Endothelial cell of umbilical vein (primary cell): ENCODE measurements around the gene HBM. TPM values are rescaled to one million over a fixed set of nuclear protein-coding genes. Genes with fewer than 3 reads are reported as not detected.

Source experiments
- BruUV-seq: library from RNA; stranded (reverse); fragments of 400-500 nt; replicated peaks from 2 replicates; lab custom pipeline; 2021; lab: Mats Ljungman, UMichigan
- CTCF ChIA-PET: fragments of 300-600, 350-600 bp; sonication (Branson Sonifier 250); formaldehyde crosslinking; loops from one replicate; lab custom pipeline; 2021; ENCODE audit warnings: antibody characterized with exemption, inconsistent platforms; lab: Charles Lee
- POLR2A ChIA-PET: fragments of 300-600, 350-600 bp; sonication (Branson Sonifier 250); formaldehyde crosslinking; loops from one replicate; lab custom pipeline; 2021; ENCODE audit warnings: antibody characterized with exemption, inconsistent platforms; lab: Charles Lee
- DNase-seq: peaks from one replicate; pipeline ENCODE4 v3.0.0-alpha.2; 2011; ENCODE audit warnings: low read depth, low spot score
- FAIRE-seq: peaks from 2 replicates; lab custom pipeline; 2011; peaks lifted over from hg19 to GRCh38; lab: Jason Lieb, UNC
- H2AFZ ChIP-seq: 2 replicates; pipeline ENCODE4 v1.6.0; 2012; ENCODE audit warnings: low read depth, low read length, control low read depth, inconsistent platforms
- H3K27ac ChIP-seq: 2 replicates; pipeline ENCODE4 v1.5.1; 2011; ENCODE audit warnings: low read depth, mild to moderate bottlenecking, control low read depth, low read length, moderate library complexity; ENCODE audit not compliant: insufficient read depth
- H3K27me3 ChIP-seq, 2 experiments: 2 replicates each; pipeline versions ENCODE4 v1.6.0 to v1.6.1; 2011; ENCODE audit warnings: low read length in 2 of 2, mixed read lengths in 1 of 2; ENCODE audit not compliant: control insufficient read depth in 2 of 2, insufficient read depth in 2 of 2
- H3K36me3 ChIP-seq, 2 experiments: 2 replicates in 1 of 2; 3 replicates in 1 of 2; pipeline ENCODE4 v1.5.1; 2011; ENCODE audit warnings: low read length in 2 of 2, mild to moderate bottlenecking in 1 of 2, moderate library complexity in 1 of 2; ENCODE audit not compliant: control insufficient read depth in 2 of 2, insufficient read depth in 2 of 2; ENCODE audit errors: extremely low read depth in 1 of 2
- H3K4me1 ChIP-seq: 3 replicates; pipeline ENCODE4 v1.5.1; 2011; ENCODE audit warnings: mild to moderate bottlenecking, low read length; ENCODE audit not compliant: control insufficient read depth, insufficient read depth; ENCODE audit errors: extremely low read depth
- H3K4me2 ChIP-seq: 2 replicates; pipeline ENCODE4 v1.6.1; 2011; ENCODE audit warnings: low read length, control low read depth, mixed read lengths; ENCODE audit not compliant: insufficient read depth
- H3K4me3 ChIP-seq, 3 experiments: fragments of 200-600 bp in 1 of 3; sonication (generic), shearing (Covaris generic) in 1 of 3; replicated peaks in 1 of 3; 2 replicates each; pipeline ENCODE4 v1.5.1; 2011 to 2016; ENCODE audit warnings: control low read depth in 3 of 3, low read length in 3 of 3, mild to moderate bottlenecking in 2 of 3, inconsistent platforms in 1 of 3, low read depth in 1 of 3, moderate library complexity in 1 of 3; ENCODE audit not compliant: insufficient read depth in 1 of 3
- H3K79me2 ChIP-seq: 2 replicates; pipeline ENCODE4 v1.6.0; 2012; ENCODE audit warnings: low read length, inconsistent platforms; ENCODE audit not compliant: control insufficient read depth, insufficient read depth
- H3K9ac ChIP-seq: replicated peaks from 2 replicates; pipeline ENCODE3; 2011; ENCODE audit warnings: low read length, control low read depth; ENCODE audit not compliant: insufficient read depth; ENCODE audit errors: extremely low read depth
- H3K9me1 ChIP-seq: replicated peaks from 3 replicates; pipeline ENCODE4 v1.6.0; 2011; ENCODE audit warnings: mild to moderate bottlenecking, low read length; ENCODE audit not compliant: control insufficient read depth, insufficient read depth; ENCODE audit errors: extremely low read depth
- H3K9me3 ChIP-seq: replicated peaks from 2 replicates; pipeline ENCODE4 v1.5.1; 2012; ENCODE audit warnings: low read length, inconsistent platforms; ENCODE audit not compliant: control insufficient read depth, insufficient read depth
- H4K20me1 ChIP-seq: replicated peaks from 2 replicates; pipeline ENCODE3; 2011; ENCODE audit warnings: mild to moderate bottlenecking, low read length; ENCODE audit not compliant: control insufficient read depth, insufficient read depth; ENCODE audit errors: extremely low read depth
- CTCF ChIP-seq, 2 donors: IDR thresholded peaks; 1 replicate in 1 of 2; 2 replicates in 1 of 2; pipeline ENCODE4 v1.5.1; 2011; ENCODE audit warnings: low read length in 2 of 2, mild to moderate bottlenecking in 2 of 2, moderate library complexity in 2 of 2, control low read depth in 1 of 2, inconsistent platforms in 1 of 2, low read depth in 1 of 2; ENCODE audit not compliant: insufficient read depth in 1 of 2; ENCODE audit errors: extremely low read depth in 1 of 2
- EZH2 ChIP-seq: IDR thresholded peaks from 2 replicates; pipeline ENCODE4 v1.6.1; 2012; ENCODE audit warnings: borderline replicate concordance, low read depth, mild to moderate bottlenecking, moderate library complexity, low read length, inconsistent platforms; ENCODE audit not compliant: severe bottlenecking
- FOS ChIP-seq: IDR thresholded peaks from 2 replicates; pipeline ENCODE4 v1.6.1; 2011; ENCODE audit warnings: mild to moderate bottlenecking, low read length, moderate library complexity, borderline replicate concordance; ENCODE audit not compliant: insufficient read depth
- GATA2 ChIP-seq: IDR thresholded peaks from 2 replicates; pipeline ENCODE4 v1.7.0; 2011; ENCODE audit warnings: low read depth, mild to moderate bottlenecking, moderate library complexity, mixed read lengths, low read length; ENCODE audit not compliant: insufficient read length, insufficient read depth
- JUN ChIP-seq: IDR thresholded peaks from 2 replicates; pipeline ENCODE4 v1.6.1; 2011; ENCODE audit warnings: borderline replicate concordance, low read depth; ENCODE audit not compliant: insufficient read length, insufficient read depth
- MAX ChIP-seq: IDR thresholded peaks from 2 replicates; pipeline ENCODE4 v1.6.1; 2011; ENCODE audit not compliant: insufficient read depth, insufficient read length
- MYC ChIP-seq: IDR thresholded peaks from one replicate; pipeline ENCODE4 v1.6.1; 2011; ENCODE audit warnings: mild to moderate bottlenecking, low read depth, low read length
- POLR2A ChIP-seq: IDR thresholded peaks from 2 replicates; pipeline ENCODE4 v1.6.1; 2012; ENCODE audit warnings: low read depth, mild to moderate bottlenecking, control low read depth, low read length
- POLR2AphosphoS5 ChIP-seq: IDR thresholded peaks from 2 replicates; pipeline ENCODE4 v1.6.1; 2012; ENCODE audit warnings: low read depth, mild to moderate bottlenecking, control low read depth, low read length, moderate library complexity; ENCODE audit not compliant: insufficient read depth
- dilution Hi-C: fragments of 300-500 bp; cut with MboI; formaldehyde crosslinking; loops from one replicate; pipeline ENCODE4 v1.15.0; 2019; ENCODE audit warnings: low sequenced_read_pairs; ENCODE audit not compliant: extremely low pct_ligation_motif_present
- intact Hi-C: fragments of 100-400 bp; cut with micrococcal nuclease; formaldehyde crosslinking; loops from one replicate; pipeline ENCODE4 v1.10.0; 2022
- polyA plus RNA-seq, 4 experiments: library from polyadenylated mRNA; depleted of rRNA in 3 of 4; stranded (reverse) in 3 of 4; unstranded in 1 of 4; fragments of >200 nt; gene quantifications; 2 replicates each; pipeline versions ENCODE4 v1.2.1 to v1.2.3, GENCODE V29; 2011 to 2012; ENCODE audit warnings: missing spikeins in 1 of 4
- total RNA-seq: library from RNA; stranded (reverse); gene quantifications from 2 replicates; pipeline ENCODE4 v1.2.3, GENCODE V29; 2021

HBM gene
- total and polyA plus RNA-seq, 2 donors (not counting 3 experiments of a cell fraction or from before 2014, with no cell fraction given): not detected

- Histone ChIP-seq H3K9ac (no peak overlapping the region), H3K27ac (no peak overlapping the region), H3K9me3 (no peaks in the 10 kb centered on the region), H3K4me3 (no peak overlapping the region), H3K27me3 (peaks cover 0 to 2% of the 10 kb centered on the region in 2 experiments), H4K20me1 (no peaks in the 10 kb centered on the region), H2AFZ (no peak overlapping the region), H3K4me1 (no peaks in the 10 kb centered on the region), H3K4me2 (no peak overlapping the region), H3K36me3 (no peaks in the 10 kb centered on the region), H3K79me2 (no peaks in the 10 kb centered on the region), H3K9me1 (no peaks in the 10 kb centered on the region)
- DNase-seq (no peak), FAIRE-seq (no peak)
- CTCF ChIA-PET: interaction anchor here (0.9 to 1.0 kb wide), 2 partner anchors 42 to 52 kb away, joined by 3 to 5 read pairs; no protein-coding TSS in a partner anchor
- dilution Hi-C loops: no loop called here
- no TSS peak for BruUV-seq
- POLR2A ChIA-PET: no interaction called here
- intact Hi-C loops: no loop called here
- TF ChIP-seq JUN (no peak), GATA2 (no peak), MAX (no peak), POLR2A (no peak), FOS (no peak), EZH2 (no peak), MYC (no peak), POLR2AphosphoS5 (no peak), CTCF (IDR thresholded peaks at IDR 0.05; ENCODE audit: extremely low read depth in 1 of 2, insufficient read depth in 1 of 2, low read depth in 1 of 2, low read length in 2 of 2) (no peak)
Observed at GRCh38 chr16:149024-149660, 16.6 kb upstream of the HBM start.
